ENCODE data around the gene HECW1. TPM values are rescaled to one million over a fixed set of nuclear protein-coding genes. Genes with fewer than 3 reads are reported as not detected.

The HECW1 gene
- total and polyA plus RNA-seq, 5 donors from 2014 or later = 0.11 to 0.68 (median 0.34) TPM; not detected in 1

DNA sequence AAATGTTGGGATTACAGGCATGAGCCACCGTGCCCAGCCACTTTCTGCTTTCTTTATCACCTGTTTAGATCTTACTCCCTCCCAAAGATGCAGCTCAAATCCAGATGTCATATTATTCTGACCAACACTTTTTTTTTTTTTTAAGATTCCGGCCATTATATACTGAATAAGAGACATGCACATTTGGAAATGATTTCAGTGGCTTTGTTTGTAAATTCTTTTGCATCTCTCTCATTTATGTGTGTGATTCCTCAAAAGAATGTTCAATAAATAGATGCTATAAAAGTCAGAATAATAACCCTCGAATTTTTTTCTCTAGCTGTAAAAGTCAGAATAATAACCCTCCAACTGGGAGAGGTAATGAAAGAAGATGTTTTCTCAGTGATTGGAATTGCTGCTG, 25.4 kb downstream of the HECW1 start:
- H3K27me3 Mint-ChIP-seq = peaks cover 38% of the 10 kb centered on the region
- peaks cover 0 to 2% (median 0%) of the 10 kb centered on the region in 7 donors for H3K9me3 Mint-ChIP-seq
- ATAC-seq (ENCODE audit: low read depth in 2 of 2) = no peak
- Histone ChIP-seq H3K36me3 (ENCODE audit: control insufficient read depth, insufficient read depth, low read length) (no peaks in the 10 kb centered on the region), H3K27ac (ENCODE audit: insufficient read depth, low read length, poor library complexity, severe bottlenecking) (no peak overlapping the region), H3K4me3 (ENCODE audit: low read depth, low read length) (no peak overlapping the region), H3K27me3 (ENCODE audit: control insufficient read depth, insufficient read depth, low read length) (peaks cover 3% of the 10 kb centered on the region), H3K9me3 (ENCODE audit: control insufficient read depth in 2 of 2, low read length in 2 of 2) (no peaks in the 10 kb centered on the region), H3K4me1 (ENCODE audit: control insufficient read depth, insufficient read depth, low read length, poor library complexity, severe bottlenecking) (no peaks in the 10 kb centered on the region)
- no peaks in the 10 kb centered on the region for H3K36me3 Mint-ChIP-seq
- DNase-seq = no peak
- H3K27ac Mint-ChIP-seq = no peak overlapping the region
- no peaks in the 10 kb centered on the region for H3K4me1 Mint-ChIP-seq
- H3K4me3 Mint-ChIP-seq = no peak overlapping the region

GRCh38 chr7:43138710-43139109, 26.3 kb downstream of the HECW1 start:
- ATAC-seq (ENCODE audit: low read depth in 2 of 2) (no peak), DNase-seq (no peak)
- H3K27ac ChIP-seq (ENCODE audit: insufficient read depth, low read length, poor library complexity, severe bottlenecking) = no peak overlapping the region
- H3K9me3 ChIP-seq (ENCODE audit: control insufficient read depth in 2 of 2, low read length in 2 of 2) = no peaks in the 10 kb centered on the region
- no peaks in the 10 kb centered on the region for H3K4me1 ChIP-seq (ENCODE audit: control insufficient read depth, insufficient read depth, low read length, poor library complexity, severe bottlenecking)
- Mint-ChIP-seq H3K9me3 (peaks cover 0 to 2% (median 0%) of the 10 kb centered on the region in 7 donors), H3K4me1 (no peaks in the 10 kb centered on the region), H3K4me3 (no peak overlapping the region), H3K27ac (no peak overlapping the region), H3K36me3 (no peaks in the 10 kb centered on the region), H3K27me3 (peaks cover 33% of the 10 kb centered on the region)
- no peak overlapping the region for H3K4me3 ChIP-seq (ENCODE audit: low read depth, low read length)
- H3K36me3 ChIP-seq (ENCODE audit: control insufficient read depth, insufficient read depth, low read length) = no peaks in the 10 kb centered on the region
- H3K27me3 ChIP-seq (ENCODE audit: control insufficient read depth, insufficient read depth, low read length) = peaks cover 3% of the 10 kb centered on the region

- H3K27me3 ChIP-seq (ENCODE audit: control insufficient read depth, insufficient read depth, low read length) = peaks cover 3% of the 10 kb centered on the region
- no peak overlapping the region for H3K27ac ChIP-seq (ENCODE audit: insufficient read depth, low read length, poor library complexity, severe bottlenecking)
- H3K9me3 ChIP-seq (ENCODE audit: control insufficient read depth in 2 of 2, low read length in 2 of 2) = no peaks in the 10 kb centered on the region
- Mint-ChIP-seq H3K4me3 (no peak overlapping the region), H3K4me1 (no peaks in the 10 kb centered on the region), H3K36me3 (no peaks in the 10 kb centered on the region), H3K27ac (no peak overlapping the region), H3K9me3 (peaks cover 0 to 2% (median 0%) of the 10 kb centered on the region in 7 donors), H3K27me3 (peaks cover 33% of the 10 kb centered on the region)
- no peak for DNase-seq
- no peaks in the 10 kb centered on the region for H3K36me3 ChIP-seq (ENCODE audit: control insufficient read depth, insufficient read depth, low read length)
- H3K4me3 ChIP-seq (ENCODE audit: low read depth, low read length) = no peak overlapping the region
- no peak for ATAC-seq (ENCODE audit: low read depth in 2 of 2)
- no peaks in the 10 kb centered on the region for H3K4me1 ChIP-seq (ENCODE audit: control insufficient read depth, insufficient read depth, low read length, poor library complexity, severe bottlenecking)
Measured at GRCh38 chr7:43139137-43139536, 26.7 kb downstream of the HECW1 start.

GRCh38 chr7:43140186-43140585, 27.7 kb downstream of the HECW1 start:
- Histone ChIP-seq H3K27me3 (ENCODE audit: control insufficient read depth, insufficient read depth, low read length) (peaks cover 3% of the 10 kb centered on the region), H3K9me3 (ENCODE audit: control insufficient read depth in 2 of 2, low read length in 2 of 2) (no peaks in the 10 kb centered on the region), H3K4me3 (ENCODE audit: low read depth, low read length) (no peak overlapping the region), H3K36me3 (ENCODE audit: control insufficient read depth, insufficient read depth, low read length) (no peaks in the 10 kb centered on the region), H3K27ac (ENCODE audit: insufficient read depth, low read length, poor library complexity, severe bottlenecking) (no peak overlapping the region), H3K4me1 (ENCODE audit: control insufficient read depth, insufficient read depth, low read length, poor library complexity, severe bottlenecking) (no peaks in the 10 kb centered on the region)
- Mint-ChIP-seq H3K27me3 (peaks cover 28% of the 10 kb centered on the region), H3K4me1 (no peaks in the 10 kb centered on the region), H3K27ac (no peak overlapping the region), H3K9me3 (peaks cover 0 to 2% (median 0%) of the 10 kb centered on the region in 7 donors), H3K4me3 (no peak overlapping the region), H3K36me3 (no peaks in the 10 kb centered on the region)
- DNase-seq (no peak), ATAC-seq (ENCODE audit: low read depth in 2 of 2) (no peak)

DNA sequence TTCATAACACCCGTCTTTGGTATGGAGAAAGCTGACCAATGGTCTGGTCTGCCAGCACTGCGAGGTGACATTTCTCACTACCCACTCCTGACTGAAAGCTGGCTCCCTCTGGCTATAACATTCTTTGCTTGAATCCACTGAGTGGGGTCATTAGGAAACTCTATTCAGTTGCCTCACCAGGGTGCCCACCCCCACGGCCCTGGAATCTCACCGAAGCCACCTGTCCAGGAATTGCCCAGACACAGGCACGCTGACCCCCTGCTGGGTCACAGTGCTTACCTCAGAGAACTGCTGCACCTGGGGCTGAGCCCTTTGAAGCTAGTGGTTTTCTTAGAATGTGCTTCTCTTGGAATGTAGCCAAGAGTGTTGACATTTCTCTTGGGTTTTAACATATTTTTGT, 28.6 kb downstream of the HECW1 start:
- peaks cover 0 to 2% (median 0%) of the 10 kb centered on the region in 7 donors for H3K9me3 Mint-ChIP-seq
- Histone ChIP-seq H3K27me3 (ENCODE audit: control insufficient read depth, insufficient read depth, low read length) (peaks cover 3% of the 10 kb centered on the region), H3K27ac (ENCODE audit: insufficient read depth, low read length, poor library complexity, severe bottlenecking) (no peak overlapping the region), H3K4me1 (ENCODE audit: control insufficient read depth, insufficient read depth, low read length, poor library complexity, severe bottlenecking) (no peaks in the 10 kb centered on the region), H3K36me3 (ENCODE audit: control insufficient read depth, insufficient read depth, low read length) (no peaks in the 10 kb centered on the region), H3K4me3 (ENCODE audit: low read depth, low read length) (no peak overlapping the region), H3K9me3 (ENCODE audit: control insufficient read depth in 2 of 2, low read length in 2 of 2) (no peaks in the 10 kb centered on the region)
- H3K4me3 Mint-ChIP-seq = no peak overlapping the region
- ATAC-seq (ENCODE audit: low read depth in 2 of 2) = no peak
- H3K27ac Mint-ChIP-seq = no peak overlapping the region
- no peak for DNase-seq
- no peaks in the 10 kb centered on the region for H3K4me1 Mint-ChIP-seq
- no peaks in the 10 kb centered on the region for H3K36me3 Mint-ChIP-seq
- peaks cover 28% of the 10 kb centered on the region for H3K27me3 Mint-ChIP-seq

DNA sequence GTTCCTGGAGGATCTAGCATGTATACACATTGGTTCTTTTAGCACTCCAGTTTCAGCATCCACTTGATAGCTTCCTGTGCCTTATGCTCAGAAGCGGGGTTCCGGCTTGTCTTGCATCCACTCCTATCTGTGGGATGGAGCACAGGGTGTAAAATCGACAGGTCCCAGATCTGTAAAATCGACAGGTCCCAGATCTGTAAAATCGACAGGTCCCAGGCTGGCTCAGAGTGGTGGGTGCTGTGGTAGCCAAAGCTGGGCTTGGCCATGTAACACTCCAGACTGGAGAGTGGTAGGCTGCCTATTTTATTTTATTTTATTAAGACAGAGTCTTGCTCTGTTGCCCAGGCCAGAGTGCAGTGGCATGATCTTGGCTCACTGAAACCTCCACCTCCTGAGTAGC, 30.3 kb downstream of the HECW1 start:
- H3K27me3 Mint-ChIP-seq = peaks cover 28% of the 10 kb centered on the region
- H3K27ac Mint-ChIP-seq = no peak overlapping the region
- H3K4me1 Mint-ChIP-seq = no peaks in the 10 kb centered on the region
- Histone ChIP-seq H3K27ac (ENCODE audit: insufficient read depth, low read length, poor library complexity, severe bottlenecking) (no peak overlapping the region), H3K4me3 (ENCODE audit: low read depth, low read length) (no peak overlapping the region), H3K36me3 (ENCODE audit: control insufficient read depth, insufficient read depth, low read length) (no peaks in the 10 kb centered on the region), H3K27me3 (ENCODE audit: control insufficient read depth, insufficient read depth, low read length) (peaks cover 2% of the 10 kb centered on the region), H3K9me3 (ENCODE audit: control insufficient read depth in 2 of 2, low read length in 2 of 2) (no peaks in the 10 kb centered on the region), H3K4me1 (ENCODE audit: control insufficient read depth, insufficient read depth, low read length, poor library complexity, severe bottlenecking) (no peaks in the 10 kb centered on the region)
- no peaks in the 10 kb centered on the region for H3K36me3 Mint-ChIP-seq
- no peak for ATAC-seq (ENCODE audit: low read depth in 2 of 2)
- no peak for DNase-seq
- H3K4me3 Mint-ChIP-seq = no peak overlapping the region
- H3K9me3 Mint-ChIP-seq = peaks cover 0 to 4% (median 0%) of the 10 kb centered on the region in 7 donors

DNA sequence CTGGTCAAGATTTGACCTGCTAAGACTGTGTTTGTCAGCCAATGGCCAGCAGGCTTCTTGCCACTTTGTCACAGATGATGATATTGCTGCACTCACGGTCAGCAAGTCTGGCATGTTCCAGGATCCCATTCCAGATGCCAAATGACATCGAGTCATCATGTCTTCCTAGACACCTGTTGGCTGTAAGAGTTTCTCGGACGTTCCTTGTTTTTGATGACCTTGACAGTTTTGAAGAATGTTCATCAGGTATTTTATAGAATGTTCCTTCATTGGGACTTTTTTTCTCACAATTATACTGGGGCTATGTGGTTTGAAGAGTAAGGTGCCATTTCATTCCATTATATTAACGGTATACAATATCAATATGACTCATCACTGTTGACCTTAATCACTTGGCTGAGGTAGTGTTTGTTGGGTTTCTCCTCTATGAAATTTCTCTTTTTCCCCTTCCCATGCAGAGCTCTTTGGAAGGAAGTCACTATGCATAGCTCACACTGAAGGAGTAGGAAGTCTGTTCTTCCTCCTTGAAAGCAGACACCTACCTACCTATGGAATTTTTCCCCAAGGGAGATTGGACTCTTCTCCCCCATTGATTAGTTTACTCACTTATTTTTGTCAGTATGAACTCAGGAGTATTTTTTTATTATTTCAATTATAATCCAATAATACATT, 31.6 kb downstream of the HECW1 start:
- H3K36me3 Mint-ChIP-seq = no peaks in the 10 kb centered on the region

GRCh38 chr7:43148161-43148731, 35.8 kb downstream of the HECW1 start:
- Histone ChIP-seq H3K9me3 (ENCODE audit: control insufficient read depth in 2 of 2, low read length in 2 of 2) (no peaks in the 10 kb centered on the region), H3K27me3 (ENCODE audit: control insufficient read depth, insufficient read depth, low read length) (peaks cover 2% of the 10 kb centered on the region), H3K36me3 (ENCODE audit: control insufficient read depth, insufficient read depth, low read length) (no peaks in the 10 kb centered on the region), H3K4me1 (ENCODE audit: control insufficient read depth, insufficient read depth, low read length, poor library complexity, severe bottlenecking) (no peaks in the 10 kb centered on the region), H3K4me3 (ENCODE audit: low read depth, low read length) (no peak overlapping the region), H3K27ac (ENCODE audit: insufficient read depth, low read length, poor library complexity, severe bottlenecking) (no peak overlapping the region)
- H3K36me3 Mint-ChIP-seq = no peaks in the 10 kb centered on the region
- no peak overlapping the region for H3K4me3 Mint-ChIP-seq
- H3K27ac Mint-ChIP-seq = no peak overlapping the region
- H3K27me3 Mint-ChIP-seq = peaks cover 32% of the 10 kb centered on the region
- peaks cover 0 to 3% (median 0%) of the 10 kb centered on the region in 7 donors for H3K9me3 Mint-ChIP-seq
- H3K4me1 Mint-ChIP-seq = no peaks in the 10 kb centered on the region
- no peak for ATAC-seq (ENCODE audit: low read depth in 2 of 2)
- DNase-seq = no peak

More for the DNA sequence above, 31.6 kb downstream of the HECW1 start:
- Histone ChIP-seq H3K4me3 (ENCODE audit: low read depth, low read length) (no peak overlapping the region), H3K27me3 (ENCODE audit: control insufficient read depth, insufficient read depth, low read length) (peaks cover 2% of the 10 kb centered on the region), H3K4me1 (ENCODE audit: control insufficient read depth, insufficient read depth, low read length, poor library complexity, severe bottlenecking) (no peaks in the 10 kb centered on the region), H3K27ac (ENCODE audit: insufficient read depth, low read length, poor library complexity, severe bottlenecking) (no peak overlapping the region), H3K9me3 (ENCODE audit: control insufficient read depth in 2 of 2, low read length in 2 of 2) (no peaks in the 10 kb centered on the region), H3K36me3 (ENCODE audit: control insufficient read depth, insufficient read depth, low read length) (no peaks in the 10 kb centered on the region)
- no peak for ATAC-seq (ENCODE audit: low read depth in 2 of 2)
- Mint-ChIP-seq H3K27ac (no peak overlapping the region), H3K9me3 (peaks cover 0 to 4% (median 0%) of the 10 kb centered on the region in 7 donors), H3K4me3 (no peak overlapping the region), H3K27me3 (peaks cover 25% of the 10 kb centered on the region), H3K4me1 (no peaks in the 10 kb centered on the region)
- no peak for DNase-seq
